Liver (tissue), 3 donors: Measurements from ENCODE around the gene ICAM1.

Experiments
- EGR1 ChIP-seq, 2 donors: IDR thresholded peaks; 2 replicates each; pipeline ENCODE4 v1.6.1; 2016 to 2018; ENCODE audit warnings: antibody characterized with exemption in 2 of 2, low read depth in 2 of 2
- FOXA1 ChIP-seq: IDR thresholded peaks from 2 replicates; pipeline ENCODE4 v1.6.1; 2016; ENCODE audit warnings: antibody characterized with exemption
- GABPA ChIP-seq, 2 donors: IDR thresholded peaks in 1 of 2; conservative IDR thresholded peaks in 1 of 2; 2 replicates each; pipeline ENCODE4 v1.6.1; 2016; ENCODE audit warnings: antibody characterized with exemption in 2 of 2, mild to moderate bottlenecking in 1 of 2, moderate library complexity in 1 of 2
- HNF4G ChIP-seq: IDR thresholded peaks from 2 replicates; pipeline ENCODE4 v1.6.1; 2016; ENCODE audit warnings: antibody characterized with exemption
- JUND ChIP-seq, 2 donors: IDR thresholded peaks; 2 replicates each; pipeline ENCODE4 v1.6.1; 2016; ENCODE audit warnings: antibody characterized with exemption in 2 of 2
- RAD21 ChIP-seq, 2 donors: IDR thresholded peaks; 2 replicates each; pipeline ENCODE4 v1.6.1; 2016; ENCODE audit warnings: antibody characterized with exemption in 2 of 2, mild to moderate bottlenecking in 2 of 2
- SP1 ChIP-seq: IDR thresholded peaks from 2 replicates; pipeline ENCODE4 v1.6.1; 2018; ENCODE audit warnings: antibody characterized with exemption, mild to moderate bottlenecking
- TAF1 ChIP-seq: conservative IDR thresholded peaks from 2 replicates; pipeline ENCODE4 v1.6.1; 2016; ENCODE audit warnings: antibody characterized with exemption, mild to moderate bottlenecking
- YY1 ChIP-seq: IDR thresholded peaks from 2 replicates; pipeline ENCODE4 v1.6.1; 2016; ENCODE audit warnings: antibody characterized with exemption, mild to moderate bottlenecking
- TF ChIP-seq, protein P1 (sequence below): IDR thresholded peaks from 2 replicates; pipeline ENCODE4 v1.6.1; 2016; ENCODE audit warnings: antibody characterized with exemption
- TF ChIP-seq, protein P2 (sequence below): fragments of 150-350 bp; IDR thresholded peaks from 2 replicates; pipeline ENCODE4 v1.5.1; 2017; ENCODE audit warnings: improper control_type of control experiment, low read depth, low read length; ENCODE audit not compliant: missing input control
- TF ChIP-seq, protein P3 (sequence below): IDR thresholded peaks from 2 replicates; pipeline ENCODE4 v1.6.1; 2016; ENCODE audit warnings: antibody characterized with exemption, mild to moderate bottlenecking
- TF ChIP-seq, protein P4 (sequence below): IDR thresholded peaks from 2 replicates; pipeline ENCODE4 v1.6.1; 2016; ENCODE audit warnings: antibody characterized with exemption
- donor health status: healthy.
- donor health status: healthy.

DNA sequence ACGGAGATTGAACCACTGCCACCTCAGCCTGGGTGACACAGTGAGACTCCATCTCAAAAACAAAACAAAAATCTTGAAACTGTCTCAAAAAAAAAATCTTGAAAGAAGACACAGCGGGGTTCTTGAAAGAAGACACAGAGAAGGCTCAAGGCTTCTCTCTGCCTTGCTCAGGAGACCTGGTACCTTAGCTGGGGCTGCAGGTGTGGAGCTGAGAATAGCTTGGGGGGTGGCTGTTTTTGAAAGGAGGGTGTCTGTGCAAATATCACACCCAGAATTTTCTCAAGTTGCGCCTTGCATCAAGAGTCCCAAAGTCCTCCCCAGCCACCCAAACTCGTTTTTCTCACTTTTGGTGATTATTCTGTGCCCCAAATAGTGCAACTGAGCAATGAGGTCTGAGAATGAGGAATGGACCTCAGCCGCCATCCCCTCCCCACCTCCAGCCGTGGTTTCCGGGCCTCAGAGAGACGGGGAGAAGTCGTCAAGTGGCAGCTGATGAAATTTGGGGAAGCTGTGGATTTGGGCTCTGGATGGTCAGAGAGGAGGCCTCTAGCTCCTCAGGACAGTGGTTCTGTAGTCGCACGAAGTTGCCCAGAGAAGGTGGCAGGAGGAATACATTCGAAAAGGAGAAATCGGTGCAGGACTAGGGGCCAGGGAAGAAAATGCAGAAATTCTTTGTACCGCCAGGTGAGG is 48.6 kb upstream of the ICAM1 start:
- TF ChIP-seq, protein P1, sequence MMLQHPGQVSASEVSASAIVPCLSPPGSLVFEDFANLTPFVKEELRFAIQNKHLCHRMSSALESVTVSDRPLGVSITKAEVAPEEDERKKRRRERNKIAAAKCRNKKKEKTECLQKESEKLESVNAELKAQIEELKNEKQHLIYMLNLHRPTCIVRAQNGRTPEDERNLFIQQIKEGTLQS, result no peak
- TF ChIP-seq, protein P2, sequence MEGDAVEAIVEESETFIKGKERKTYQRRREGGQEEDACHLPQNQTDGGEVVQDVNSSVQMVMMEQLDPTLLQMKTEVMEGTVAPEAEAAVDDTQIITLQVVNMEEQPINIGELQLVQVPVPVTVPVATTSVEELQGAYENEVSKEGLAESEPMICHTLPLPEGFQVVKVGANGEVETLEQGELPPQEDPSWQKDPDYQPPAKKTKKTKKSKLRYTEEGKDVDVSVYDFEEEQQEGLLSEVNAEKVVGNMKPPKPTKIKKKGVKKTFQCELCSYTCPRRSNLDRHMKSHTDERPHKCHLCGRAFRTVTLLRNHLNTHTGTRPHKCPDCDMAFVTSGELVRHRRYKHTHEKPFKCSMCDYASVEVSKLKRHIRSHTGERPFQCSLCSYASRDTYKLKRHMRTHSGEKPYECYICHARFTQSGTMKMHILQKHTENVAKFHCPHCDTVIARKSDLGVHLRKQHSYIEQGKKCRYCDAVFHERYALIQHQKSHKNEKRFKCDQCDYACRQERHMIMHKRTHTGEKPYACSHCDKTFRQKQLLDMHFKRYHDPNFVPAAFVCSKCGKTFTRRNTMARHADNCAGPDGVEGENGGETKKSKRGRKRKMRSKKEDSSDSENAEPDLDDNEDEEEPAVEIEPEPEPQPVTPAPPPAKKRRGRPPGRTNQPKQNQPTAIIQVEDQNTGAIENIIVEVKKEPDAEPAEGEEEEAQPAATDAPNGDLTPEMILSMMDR, result no peak
- TF ChIP-seq, protein P3, sequence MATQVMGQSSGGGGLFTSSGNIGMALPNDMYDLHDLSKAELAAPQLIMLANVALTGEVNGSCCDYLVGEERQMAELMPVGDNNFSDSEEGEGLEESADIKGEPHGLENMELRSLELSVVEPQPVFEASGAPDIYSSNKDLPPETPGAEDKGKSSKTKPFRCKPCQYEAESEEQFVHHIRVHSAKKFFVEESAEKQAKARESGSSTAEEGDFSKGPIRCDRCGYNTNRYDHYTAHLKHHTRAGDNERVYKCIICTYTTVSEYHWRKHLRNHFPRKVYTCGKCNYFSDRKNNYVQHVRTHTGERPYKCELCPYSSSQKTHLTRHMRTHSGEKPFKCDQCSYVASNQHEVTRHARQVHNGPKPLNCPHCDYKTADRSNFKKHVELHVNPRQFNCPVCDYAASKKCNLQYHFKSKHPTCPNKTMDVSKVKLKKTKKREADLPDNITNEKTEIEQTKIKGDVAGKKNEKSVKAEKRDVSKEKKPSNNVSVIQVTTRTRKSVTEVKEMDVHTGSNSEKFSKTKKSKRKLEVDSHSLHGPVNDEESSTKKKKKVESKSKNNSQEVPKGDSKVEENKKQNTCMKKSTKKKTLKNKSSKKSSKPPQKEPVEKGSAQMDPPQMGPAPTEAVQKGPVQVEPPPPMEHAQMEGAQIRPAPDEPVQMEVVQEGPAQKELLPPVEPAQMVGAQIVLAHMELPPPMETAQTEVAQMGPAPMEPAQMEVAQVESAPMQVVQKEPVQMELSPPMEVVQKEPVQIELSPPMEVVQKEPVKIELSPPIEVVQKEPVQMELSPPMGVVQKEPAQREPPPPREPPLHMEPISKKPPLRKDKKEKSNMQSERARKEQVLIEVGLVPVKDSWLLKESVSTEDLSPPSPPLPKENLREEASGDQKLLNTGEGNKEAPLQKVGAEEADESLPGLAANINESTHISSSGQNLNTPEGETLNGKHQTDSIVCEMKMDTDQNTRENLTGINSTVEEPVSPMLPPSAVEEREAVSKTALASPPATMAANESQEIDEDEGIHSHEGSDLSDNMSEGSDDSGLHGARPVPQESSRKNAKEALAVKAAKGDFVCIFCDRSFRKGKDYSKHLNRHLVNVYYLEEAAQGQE, result no peak
- TF ChIP-seq, protein P4, sequence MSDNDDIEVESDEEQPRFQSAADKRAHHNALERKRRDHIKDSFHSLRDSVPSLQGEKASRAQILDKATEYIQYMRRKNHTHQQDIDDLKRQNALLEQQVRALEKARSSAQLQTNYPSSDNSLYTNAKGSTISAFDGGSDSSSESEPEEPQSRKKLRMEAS, result no peak
- no peak for TF ChIP-seq GABPA (IDR thresholded peaks at IDR 0.05 in 1 of 2, conservative IDR thresholded peaks at IDR 0.05 in 1 of 2)
- TF ChIP-seq YY1, result no peak
- TF ChIP-seq HNF4G, result no peak
- TF ChIP-seq RAD21 (IDR thresholded peaks at IDR 0.05), result no peak
- TF ChIP-seq FOXA1, result no peak
- no peak for TF ChIP-seq SP1
- no peak for TF ChIP-seq JUND (IDR thresholded peaks at IDR 0.05)
- no peak for TF ChIP-seq TAF1
- TF ChIP-seq EGR1 (IDR thresholded peaks at IDR 0.05; ENCODE audit: low read depth in 2 of 2), result no peak
